ENCODE measurements around the gene COMMD10.
"Not testable (repeated sequence)": the region's sequence is repeated elsewhere in the genome, so short reads cannot be mapped to it uniquely, and the experiment has no call there.

COMMD10 gene

DNA sequence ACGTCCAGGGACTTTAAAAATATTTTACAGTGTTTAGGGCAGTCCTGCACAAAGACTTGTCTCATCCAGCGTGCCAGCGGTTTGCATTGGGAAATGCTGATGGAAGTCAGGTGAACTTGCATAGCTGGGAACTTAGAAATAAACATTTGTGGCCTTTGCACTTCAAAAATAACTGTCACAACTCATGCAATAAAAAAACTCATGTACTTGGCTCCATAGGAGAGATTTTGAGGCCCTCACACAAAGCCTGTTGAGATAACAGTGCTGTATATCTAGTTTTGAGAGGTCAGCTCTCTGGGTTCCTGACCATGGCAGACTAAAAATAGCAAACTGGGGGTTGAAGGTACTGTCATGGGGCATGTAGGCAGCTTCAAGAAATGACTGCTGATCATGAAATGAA lies 5.5 kb downstream of the COMMD10 start:
- DNase-seq: no peak

DNA sequence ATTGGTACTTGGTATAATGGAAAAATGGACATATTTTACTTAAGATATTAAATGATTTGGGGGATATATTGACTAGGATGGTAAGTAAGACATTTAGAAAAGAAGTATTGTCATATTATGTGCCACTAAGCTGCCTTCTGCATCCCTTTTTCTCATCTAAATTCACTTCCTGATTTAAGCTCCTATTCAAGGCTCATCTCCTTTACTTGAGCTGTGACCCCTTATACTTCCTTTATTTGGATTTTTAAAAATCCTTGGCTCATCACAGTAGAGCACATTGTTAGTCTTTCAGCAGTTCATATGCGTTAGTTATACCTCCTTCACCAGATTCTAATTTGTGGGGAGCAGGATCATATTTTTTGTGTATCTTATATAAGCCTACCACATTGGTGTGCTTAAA lies 6.6 kb downstream of the COMMD10 start:
- no peak for DNase-seq

DNA sequence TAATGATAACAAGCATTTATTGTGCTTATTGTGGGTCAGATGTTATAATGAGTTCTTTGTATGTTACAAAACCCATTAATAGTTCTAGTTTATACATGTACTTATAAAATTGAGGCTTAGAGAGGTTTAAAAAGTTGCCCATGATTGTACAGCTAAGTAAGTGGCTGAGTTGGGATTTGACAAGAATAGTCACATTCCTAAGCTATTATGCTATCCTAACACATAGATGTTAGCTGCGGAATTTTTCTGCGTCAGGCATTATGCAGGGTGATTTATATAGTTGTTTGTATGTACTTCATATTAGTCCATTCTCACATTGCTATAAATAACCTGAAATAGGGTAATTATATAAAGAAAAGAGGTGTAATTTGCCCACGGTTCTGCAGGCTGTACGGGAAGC lies 12.5 kb downstream of the COMMD10 start:
- DNase-seq: no peak

DNA sequence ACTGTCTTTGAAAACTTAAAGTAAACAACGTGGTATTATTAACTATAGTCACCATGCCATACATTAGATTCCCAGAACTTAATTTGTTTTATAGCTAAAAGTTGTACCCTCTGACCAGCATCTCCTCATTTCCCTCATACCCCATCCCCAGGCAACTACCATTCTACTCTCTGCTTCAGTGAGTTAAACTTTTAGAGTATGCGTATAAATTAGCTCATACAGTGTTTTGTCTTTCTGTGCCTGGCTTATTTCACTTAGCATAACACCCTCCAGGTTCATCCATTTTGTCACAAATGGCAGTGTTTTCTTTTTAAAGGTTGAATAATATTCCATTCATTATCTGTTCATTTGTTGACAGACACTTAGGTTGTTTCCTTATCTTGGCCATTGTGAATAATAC lies 14.2 kb downstream of the COMMD10 start:
- DNase-seq: no peak

DNA sequence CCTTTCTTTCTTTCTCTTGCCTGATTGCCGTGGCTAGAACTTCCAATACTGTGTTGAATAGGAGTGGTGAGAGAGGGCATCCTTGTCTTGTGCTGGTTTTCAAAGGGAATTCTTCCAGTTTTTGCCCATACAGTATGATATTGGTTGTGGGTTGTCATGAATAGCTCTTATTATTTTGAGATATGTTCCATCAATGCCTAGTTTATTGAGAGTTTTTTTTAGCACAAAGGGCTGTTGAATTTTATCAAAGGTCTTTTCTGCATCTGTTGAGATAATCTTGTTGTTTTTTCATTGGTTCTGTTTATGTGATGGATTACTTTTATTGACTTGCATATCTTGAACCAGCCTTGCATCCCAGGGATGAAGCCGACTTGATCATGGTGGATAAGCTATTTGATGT lies 20.1 kb downstream of the COMMD10 start:
- not testable (repeated sequence) for DNase-seq

DNA sequence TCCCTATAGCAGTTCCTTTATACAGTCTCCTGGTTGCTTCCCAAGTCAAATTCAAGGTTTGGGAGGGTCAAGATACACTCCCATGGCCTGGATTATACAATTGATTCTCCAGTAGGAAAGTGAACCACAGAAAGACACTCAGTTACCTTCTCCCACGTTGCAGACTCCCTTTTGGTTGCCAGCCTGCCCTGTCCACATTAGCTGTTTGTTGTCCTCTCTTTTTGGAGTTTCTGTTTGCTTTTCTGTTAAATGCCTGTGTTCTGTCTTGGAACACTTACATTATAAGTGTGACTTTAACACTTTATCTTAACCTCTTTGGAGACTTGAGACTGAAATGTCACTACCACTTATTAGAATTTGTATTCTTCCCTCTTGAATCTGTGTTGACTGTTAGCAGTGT lies 30.3 kb downstream of the COMMD10 start:
- DNase-seq: no peak

DNA sequence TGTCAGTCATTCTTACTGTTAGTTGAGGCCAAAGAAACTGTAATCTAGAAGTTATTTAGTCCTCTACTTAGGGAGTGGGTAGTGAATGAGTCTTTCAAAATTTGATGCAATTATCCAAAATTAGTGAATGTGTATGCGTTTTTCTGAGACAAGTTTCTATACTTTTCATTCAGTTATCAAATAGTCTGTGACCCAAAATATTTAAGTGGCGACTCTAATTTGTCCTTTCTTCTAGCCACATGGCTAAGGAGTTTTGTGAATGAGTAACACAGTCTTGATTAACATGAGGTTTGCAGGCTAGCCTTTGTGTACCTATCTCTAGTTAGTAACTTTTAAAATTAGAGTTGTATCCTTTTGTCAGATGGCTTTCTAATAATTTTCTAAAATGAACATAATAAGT lies 45.6 kb downstream of the COMMD10 start:
- no peak for DNase-seq

DNA sequence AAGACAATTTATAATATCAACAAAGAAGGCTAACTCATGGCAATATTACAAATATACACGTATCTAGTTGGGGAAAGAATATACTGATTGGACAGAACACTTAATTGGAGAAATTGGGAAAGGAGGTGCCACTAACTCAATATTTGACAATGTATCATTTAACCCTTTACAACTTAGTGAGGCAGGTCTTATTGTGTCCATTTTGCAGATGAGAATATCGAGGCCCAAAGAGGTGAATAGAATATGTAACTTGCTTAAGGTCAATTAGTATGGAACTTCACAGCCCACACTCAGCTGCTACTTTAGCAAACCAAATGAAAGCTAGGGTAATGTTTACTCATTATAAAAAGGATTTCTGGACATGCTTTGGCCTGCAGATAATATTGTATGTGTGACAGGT lies 46.2 kb downstream of the COMMD10 start:
- no peak for DNase-seq

DNA sequence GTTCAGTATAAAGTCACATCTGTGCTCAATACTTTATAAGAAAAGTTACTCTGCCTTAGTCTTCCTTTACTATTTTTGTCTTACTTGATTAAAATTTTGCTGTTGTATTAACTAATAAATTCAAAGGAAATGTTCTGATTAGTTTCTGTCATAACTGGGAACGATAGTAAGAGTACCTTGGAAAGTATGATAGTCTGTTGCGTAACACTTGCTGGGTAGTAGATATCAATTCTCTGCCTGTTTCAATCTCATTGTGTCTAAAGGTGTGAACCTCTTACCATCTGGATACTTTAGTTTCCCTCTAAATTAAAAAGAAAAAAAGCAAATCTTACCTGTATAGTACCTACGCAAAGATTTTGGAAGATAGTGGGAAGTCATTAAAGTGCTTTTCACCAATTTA lies 48.5 kb downstream of the COMMD10 start:
- DNase-seq: no peak

DNA sequence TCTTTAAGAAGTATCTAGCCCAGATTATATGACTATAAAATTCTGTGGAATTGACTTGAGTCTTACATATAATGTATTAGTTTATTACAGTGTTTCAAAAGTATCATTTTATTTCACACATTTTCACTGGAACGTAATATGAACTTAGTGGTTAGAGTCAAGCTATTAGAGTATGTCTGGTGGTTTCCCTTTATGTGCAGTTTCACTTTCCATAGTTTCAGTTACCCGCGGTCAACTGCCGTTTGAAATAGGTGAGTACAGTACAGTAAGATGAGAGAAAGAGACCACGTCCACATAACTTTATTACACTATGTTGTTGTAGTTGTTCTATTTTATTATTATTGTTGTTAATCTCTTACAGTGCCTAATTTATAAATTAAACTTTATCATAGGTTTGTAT lies 50.5 kb downstream of the COMMD10 start:
- DNase-seq: no peak

DNA sequence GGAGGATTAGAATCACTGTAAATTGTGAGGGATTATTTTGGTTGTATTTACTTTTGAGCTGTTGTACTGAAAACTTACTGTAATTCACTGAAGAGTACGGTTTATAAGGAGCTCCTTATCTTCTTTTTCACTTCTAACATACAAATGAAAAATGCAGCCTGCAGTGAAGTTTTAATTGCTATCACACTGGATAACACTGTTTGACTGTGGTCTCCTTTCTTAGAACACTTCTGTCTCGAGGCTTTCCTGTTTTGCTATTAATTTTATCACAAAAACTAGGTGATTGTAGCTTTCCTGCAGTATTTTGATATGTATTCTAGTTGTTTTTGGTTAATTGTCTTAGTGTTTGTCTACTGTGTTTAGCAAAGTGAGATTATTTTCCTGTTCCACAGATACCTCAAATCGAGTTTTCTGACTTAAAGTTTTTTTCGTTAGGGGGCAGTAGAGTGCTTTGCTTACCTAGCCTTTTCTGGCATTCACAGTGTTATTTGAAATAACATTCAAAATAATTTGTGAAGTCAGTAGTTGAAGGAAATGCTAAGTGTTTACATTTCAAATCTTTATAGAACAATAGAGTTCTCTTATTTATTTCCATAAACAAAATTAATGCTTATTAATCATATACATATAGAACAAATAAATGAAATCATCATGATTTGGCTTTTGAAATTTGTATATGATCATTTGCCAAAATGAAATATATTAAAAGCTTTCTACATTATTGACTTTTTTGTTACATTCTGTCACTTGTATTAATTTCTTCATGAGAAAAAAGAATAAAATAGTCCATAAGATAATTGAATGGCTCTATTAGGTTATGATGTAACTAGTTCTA lies 52.9 kb downstream of the COMMD10 start:
- peak; percentile 28 for DNase-seq

DNA sequence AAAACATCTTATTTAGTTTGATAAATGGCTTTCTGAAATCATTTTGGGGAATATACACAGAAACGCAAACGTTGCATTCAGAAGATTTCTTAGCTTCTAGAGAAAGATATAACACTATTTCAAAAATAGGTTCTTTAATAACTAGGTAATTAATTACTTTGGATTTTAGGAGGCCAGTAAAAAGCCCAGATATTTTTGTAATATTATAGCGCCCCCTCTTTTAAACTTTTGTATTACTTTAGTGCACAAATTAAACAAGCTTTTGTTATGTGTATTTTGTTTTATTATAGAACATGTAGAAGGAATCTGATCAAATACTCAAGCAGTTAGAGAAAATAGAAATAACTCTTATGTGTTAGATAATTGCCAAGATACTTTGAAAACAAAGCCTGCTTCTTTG lies 57.7 kb downstream of the COMMD10 start:
- no peak for DNase-seq

DNA sequence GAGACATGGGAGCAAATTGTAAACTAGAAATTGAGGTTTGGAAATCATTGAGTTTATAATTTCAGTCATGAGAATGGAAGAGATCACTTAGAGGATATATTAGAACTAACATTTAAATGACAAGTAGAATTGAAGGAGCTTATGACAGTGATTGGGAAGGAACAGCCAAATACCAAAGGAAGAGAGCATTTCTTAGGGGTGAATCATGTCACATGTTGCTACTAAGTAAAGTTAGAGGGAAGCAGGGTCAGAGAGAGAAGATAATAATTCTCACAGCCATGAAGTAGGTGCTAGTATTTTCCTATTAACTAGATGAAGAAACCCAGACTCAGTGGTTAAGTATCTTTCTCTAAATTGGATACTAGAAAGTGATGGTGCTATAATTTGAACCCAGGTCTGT lies 59.3 kb downstream of the COMMD10 start:
- DNase-seq: no peak

DNA sequence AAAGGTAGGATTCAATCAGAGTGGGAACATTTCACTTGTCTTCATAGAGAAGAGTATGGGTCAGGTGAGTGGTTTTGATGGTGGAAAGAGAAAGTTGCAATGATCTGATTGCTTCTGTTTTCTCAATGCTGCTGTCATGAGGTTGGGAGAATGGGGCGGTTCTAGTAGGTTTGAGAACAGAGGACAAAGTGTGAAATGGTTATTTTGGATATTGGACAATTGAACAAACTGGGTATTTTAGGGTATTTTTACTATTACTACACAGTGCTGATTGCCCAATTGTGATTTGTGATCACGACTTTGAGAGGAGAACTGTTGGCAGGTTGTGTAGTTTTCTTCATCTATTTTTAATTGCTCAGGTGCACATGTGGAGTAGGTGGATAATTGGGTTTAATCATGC lies 60.2 kb downstream of the COMMD10 start:
- DNase-seq: no peak

DNA sequence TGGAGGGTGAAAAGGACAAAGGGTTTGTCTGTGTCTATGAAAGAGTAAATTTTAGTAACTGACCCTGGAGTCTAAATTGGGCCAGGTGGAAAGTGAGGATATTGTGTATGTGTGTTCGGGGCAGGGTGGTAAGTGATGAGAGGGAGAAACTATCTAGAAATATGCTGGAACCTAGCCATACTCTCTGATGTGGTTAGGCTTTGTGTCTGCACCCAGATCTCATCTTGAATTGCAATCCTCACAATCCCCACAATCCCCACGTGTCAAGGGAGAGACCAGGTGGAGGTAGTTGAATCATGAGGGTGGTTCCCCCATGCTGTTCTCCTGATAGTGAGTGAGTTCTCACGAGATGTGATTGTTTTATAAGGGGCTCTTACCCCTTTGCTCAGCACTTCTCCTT lies 60.6 kb downstream of the COMMD10 start:
- no peak for DNase-seq

DNA sequence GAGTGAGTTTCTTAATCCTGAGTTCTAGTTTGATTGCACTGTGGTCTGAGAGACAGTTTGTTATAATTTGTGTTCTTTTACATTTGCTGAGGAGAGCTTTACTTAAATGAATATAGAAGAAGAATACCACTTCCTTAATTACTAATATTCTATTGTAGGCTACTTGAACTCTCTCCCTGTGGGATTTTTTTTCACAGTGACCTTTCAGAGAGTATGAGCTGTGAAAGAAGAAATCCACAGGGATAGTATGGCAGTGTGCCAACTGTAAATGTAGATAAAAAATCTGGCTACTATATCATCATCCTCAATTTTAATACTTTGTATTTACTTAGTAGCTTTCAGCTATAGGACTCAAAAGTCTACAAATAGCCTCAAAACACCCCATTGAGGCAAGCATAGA lies 67.3 kb downstream of the COMMD10 start:
- DNase-seq: no peak

DNA sequence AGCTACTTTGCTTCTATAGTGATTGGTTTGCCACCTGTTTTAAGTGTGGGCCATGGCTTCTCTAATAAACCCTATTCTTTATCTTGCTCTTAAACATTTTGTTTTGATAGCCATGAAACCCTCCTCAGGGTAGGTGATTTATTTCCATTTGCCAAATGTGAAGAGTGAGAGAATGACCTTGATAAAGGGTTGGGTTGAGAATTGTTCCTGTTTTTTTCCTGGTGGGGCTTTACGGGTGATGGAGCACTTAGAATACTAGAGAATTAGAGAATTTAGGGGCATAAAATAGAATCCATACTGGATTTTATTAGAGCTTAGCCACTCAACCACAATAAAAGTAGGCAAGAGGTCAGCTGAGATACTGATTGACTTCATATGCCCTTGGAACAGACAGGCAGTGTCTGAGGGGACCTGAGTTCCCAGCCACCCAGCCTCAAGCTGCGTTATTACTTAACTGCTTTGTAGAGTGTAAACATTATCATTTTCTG lies 68.9 kb downstream of the COMMD10 start:
- no peak for DNase-seq

DNA sequence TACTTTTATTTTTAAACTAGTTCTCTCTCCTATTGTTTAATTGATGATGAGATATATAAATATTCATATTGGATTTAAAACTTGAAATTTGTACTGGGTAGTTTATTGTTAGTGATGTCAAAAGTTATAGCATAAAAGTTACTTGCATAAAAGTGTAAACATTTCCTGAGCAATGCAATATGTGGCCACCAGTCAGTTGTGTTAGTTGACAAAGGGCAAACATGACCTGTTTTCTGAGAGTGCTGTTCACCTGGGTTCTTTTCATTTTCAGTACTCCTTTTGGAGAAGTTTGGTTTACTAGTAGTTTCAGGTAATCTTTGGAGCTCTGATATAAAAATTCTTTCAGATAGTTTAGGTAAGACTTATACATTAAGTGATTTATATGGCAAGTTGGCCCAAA lies 69.4 kb downstream of the COMMD10 start:
- DNase-seq: no peak

DNA sequence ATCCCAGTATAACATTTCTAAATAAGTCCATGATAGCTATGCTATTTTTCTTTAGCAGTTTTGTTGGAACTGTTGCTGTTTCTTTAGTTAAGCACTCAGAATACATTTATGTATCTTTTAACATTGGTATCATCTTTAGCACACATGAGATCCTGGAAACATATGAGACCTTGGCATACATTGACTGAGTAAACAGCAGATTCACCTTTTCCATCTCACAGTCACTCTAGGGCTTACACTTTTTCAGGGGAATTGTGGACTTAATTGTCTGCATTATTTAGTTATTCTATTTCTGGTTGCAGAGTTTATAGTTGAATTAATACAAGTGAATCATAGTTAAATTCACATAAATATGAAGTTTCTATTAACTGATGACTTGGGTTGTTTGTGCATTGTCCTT lies 70.1 kb downstream of the COMMD10 start:
- no peak for DNase-seq

DNA sequence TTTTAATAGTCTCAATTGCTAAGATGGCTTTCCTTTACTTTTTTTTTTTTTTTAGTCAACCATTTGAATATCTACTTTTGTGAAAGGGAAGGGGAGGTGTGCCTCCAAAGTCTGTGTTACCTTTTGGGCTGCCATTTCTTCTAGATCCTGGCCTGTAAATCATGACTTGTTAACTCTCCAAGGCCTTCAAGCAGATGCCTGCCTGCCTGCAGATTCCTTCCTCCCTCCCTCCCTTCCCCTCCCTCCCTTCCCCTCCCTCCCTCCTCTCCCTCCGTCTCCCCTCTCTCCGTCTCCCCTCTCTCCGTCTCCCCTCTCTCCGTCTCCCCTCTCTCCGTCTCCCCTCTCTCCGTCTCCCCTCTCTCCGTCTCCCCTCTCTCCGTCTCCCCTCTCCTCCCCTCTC lies 73.1 kb downstream of the COMMD10 start:
- no peak for DNase-seq

DNA sequence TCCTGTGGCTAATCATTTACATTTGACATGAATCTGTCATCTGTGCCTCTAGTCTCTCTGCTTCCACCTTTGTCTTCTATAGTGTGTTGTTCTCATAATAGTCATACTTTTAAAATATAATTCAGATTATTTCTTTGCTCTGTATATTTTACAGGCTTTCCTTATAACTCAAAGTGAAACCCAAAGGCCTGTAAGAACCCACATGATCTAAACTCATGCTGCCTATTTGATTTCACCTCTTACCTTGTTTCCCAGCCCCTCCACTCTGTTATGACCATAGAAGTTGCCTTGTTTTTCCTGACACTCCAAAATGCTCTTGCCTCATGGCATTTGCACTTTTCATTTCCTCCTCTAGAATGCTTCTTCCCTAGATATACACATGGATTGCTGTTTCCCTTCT lies 74.2 kb downstream of the COMMD10 start:
- no peak for DNase-seq

DNA sequence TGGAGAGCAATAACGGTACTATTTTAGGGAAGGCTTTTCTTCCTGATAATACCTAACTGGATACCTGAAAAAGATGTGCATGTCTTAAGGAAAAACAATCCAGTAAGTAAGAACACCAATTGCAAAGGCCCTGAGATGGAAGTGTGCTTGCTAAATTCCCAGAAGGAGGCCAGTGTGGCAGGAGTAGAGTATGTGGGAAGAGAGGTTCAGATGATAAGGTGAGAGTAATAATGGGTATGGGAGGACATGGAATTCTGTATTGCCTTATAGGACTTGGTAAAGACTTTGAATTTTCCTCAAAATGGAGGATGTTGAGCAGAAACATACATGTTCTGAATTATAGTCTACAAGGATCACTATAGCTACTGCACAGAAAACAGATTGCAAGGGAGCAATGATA lies 89.3 kb downstream of the COMMD10 start:
- no peak for DNase-seq

DNA sequence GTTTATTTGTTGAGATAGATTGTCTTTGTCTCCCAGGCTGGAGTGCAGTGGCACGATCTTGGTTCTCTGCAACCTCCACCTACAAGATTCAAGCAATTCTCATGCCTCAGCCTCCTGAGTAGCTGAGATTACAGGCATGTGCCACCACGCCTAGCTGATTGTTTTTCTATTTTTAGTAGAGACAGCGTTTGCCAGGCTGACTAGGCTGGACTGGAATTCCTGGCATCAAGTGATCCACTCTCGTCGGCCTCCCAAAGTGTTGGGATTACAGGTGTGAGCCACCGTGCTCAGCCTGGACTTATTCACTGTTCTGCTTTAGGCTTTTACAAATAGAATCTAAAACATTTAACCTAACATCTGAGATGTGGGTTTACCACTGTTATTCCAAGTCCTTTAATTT lies 91.3 kb downstream of the COMMD10 start:
- DNase-seq: no peak

DNA sequence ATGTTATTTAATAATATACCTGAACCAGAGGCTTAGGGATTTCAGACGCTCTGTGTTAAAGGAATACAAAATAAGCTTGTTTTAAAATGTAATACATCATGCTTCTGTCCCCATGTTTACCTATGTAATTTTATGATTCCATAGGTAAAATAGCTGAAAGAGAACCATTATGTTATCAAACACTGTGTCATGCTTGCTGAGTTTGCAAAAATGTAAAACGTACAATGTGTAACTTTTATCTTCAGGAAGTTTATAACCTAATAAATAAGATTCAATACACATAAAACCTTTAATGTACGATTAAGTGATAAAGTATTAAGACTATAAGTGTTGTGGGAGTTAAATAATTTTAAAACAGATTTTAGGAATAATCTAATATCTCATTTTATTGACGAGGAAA lies 94.1 kb downstream of the COMMD10 start:
- no peak for DNase-seq

DNA sequence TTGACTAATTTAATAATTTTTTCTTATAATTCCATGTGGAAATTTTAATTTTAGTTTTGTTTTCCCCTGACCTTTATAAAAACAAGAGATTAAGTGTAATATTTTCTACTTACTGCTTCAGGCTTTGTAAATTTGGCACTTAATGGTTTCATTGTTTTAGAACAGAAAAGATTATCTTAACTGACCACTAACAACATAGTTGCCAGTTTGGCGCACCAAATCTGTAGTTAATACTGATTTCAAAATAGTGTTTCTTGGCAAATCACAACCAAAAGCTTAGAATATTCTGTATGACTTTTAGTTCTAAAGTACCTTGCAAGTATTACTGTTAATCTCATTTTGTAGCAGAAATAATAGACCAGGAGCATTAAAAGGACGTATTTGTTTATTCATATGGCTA lies 124.3 kb downstream of the COMMD10 start:
- DNase-seq: no peak

All from right kidney (tissue), 1 donor.